HEK293T (cell line): ENCODE measurements around the gene C22orf39.

ENCODE experiments used
- ARNT ChIP-seq: fragments of 450-650 bp; IDR thresholded peaks from 2 replicates; pipeline ENCODE4 v1.6.1; 2017; ENCODE audit warnings: mild to moderate bottlenecking
- BHLHE40 ChIP-seq: fragments of 450-650 bp; IDR thresholded peaks from 2 replicates; pipeline ENCODE4 v1.6.1; 2016; ENCODE audit warnings: mild to moderate bottlenecking, moderate library complexity, borderline replicate concordance
- ELF4 ChIP-seq: fragments of 450-650 bp; IDR thresholded peaks from 2 replicates; pipeline ENCODE4 v1.6.1; 2017; ENCODE audit warnings: antibody characterized with exemption
- FOXA1 ChIP-seq: fragments of 450-650 bp; IDR thresholded peaks from 2 replicates; pipeline ENCODE4 v1.6.1; 2016; ENCODE audit warnings: mild to moderate bottlenecking
- FOXK2 ChIP-seq: fragments of 450-650 bp; IDR thresholded peaks from 2 replicates; pipeline ENCODE4 v1.6.1; 2016; ENCODE audit warnings: mild to moderate bottlenecking
- FOXM1 ChIP-seq: fragments of 450-650 bp; IDR thresholded peaks from 2 replicates; pipeline ENCODE4 v1.6.1; 2017; ENCODE audit warnings: mild to moderate bottlenecking, borderline replicate concordance
- HDGF ChIP-seq: fragments of 450-650 bp; IDR thresholded peaks from 2 replicates; pipeline ENCODE4 v1.6.1; 2017; ENCODE audit warnings: antibody characterized with exemption, borderline replicate concordance
- L3MBTL2 ChIP-seq: fragments of 450-650 bp; conservative IDR thresholded peaks from 2 replicates; pipeline ENCODE4 v1.6.1; 2016; ENCODE audit warnings: mild to moderate bottlenecking
- NFRKB ChIP-seq: fragments of 450-650 bp; IDR thresholded peaks from 2 replicates; pipeline ENCODE4 v1.6.1; 2016; ENCODE audit warnings: mild to moderate bottlenecking, moderate library complexity
- SP1 ChIP-seq: fragments of 450-650 bp; IDR thresholded peaks from 2 replicates; pipeline ENCODE4 v1.6.1; 2017
- SUZ12 ChIP-seq: fragments of 450-650 bp; IDR thresholded peaks from 2 replicates; pipeline ENCODE4 v1.6.1; 2016; ENCODE audit warnings: mild to moderate bottlenecking
- TARDBP ChIP-seq: fragments of 450-650 bp; IDR thresholded peaks from 2 replicates; pipeline ENCODE4 v1.6.1; 2016

DNA sequence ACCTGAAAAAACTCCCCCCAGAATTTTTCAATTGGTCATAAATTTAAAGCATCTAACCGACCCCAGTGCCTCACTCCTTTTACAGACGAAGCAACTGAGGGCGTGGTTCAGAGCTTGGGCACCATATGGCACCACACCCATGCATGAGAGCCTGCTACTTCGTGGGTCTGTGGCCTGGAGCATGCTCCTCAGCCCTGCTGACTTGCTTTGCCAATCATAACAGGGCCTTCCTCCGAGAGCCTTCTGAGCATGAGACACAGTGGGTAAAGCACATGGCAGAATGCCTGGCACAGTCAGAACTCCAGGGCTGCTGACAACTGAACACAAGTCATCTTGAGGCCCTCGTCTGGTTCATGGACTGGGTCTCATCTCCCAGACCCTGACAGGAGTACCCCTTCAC lies 49.3 kb downstream of the C22orf39 start:
- TF ChIP-seq HDGF (no peak), FOXA1 (no peak), SUZ12 (no peak), FOXM1 (no peak), BHLHE40 (no peak), NFRKB (no peak), TARDBP (no peak), ARNT (no peak), ELF4 (no peak), FOXK2 (no peak), SP1 (no peak), L3MBTL2 (no peak)
